GM19452 (cell line): Measurements from ENCODE around the gene PSD2.
"Not testable (repeated sequence)": the region's sequence is repeated elsewhere in the genome, so short reads cannot be mapped to it uniquely, and the experiment has no call there.

Source experiments
- ATAC-seq: cut with Tn5 transposase; IDR thresholded peaks from one replicate; pipeline ENCODE4 v1.9.1; 2021; ENCODE audit not compliant: unreplicated experiment

PSD2 gene

DNA sequence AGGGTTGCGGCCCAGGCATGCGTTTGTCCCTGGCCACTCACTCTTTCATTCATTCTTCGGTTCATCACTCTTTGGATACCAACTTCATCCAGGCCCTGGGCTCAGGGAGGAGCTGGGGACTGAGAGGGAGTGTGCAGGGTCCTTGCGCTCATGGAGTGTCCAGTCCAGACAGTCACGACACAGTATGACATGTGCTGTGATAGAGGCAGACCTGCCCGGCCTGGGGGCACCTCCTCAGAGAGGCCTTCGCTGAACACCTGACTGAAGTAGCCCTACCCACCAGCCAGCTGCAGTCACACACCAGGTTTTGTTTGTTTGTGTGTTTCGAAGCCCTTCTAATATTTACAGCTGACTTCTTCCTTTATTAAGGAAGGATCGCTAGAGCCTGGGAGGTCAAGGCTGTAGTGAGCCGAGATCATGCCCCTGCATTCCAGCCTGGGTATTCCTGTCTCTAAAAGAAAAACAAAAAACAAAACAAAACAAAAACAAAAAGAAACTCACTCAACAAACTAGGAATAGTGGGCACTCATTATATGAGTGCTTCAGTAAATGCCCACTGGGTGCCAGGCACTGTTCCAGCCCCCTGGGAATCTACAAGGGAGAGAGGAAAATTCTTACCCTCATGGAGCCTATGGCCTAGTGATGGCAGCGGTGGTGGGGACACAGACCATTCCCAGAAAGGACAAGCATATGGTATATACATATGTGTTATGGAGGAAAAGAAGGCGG lies 6.3 kb upstream of the PSD2 start:
- ATAC-seq: no peak

DNA sequence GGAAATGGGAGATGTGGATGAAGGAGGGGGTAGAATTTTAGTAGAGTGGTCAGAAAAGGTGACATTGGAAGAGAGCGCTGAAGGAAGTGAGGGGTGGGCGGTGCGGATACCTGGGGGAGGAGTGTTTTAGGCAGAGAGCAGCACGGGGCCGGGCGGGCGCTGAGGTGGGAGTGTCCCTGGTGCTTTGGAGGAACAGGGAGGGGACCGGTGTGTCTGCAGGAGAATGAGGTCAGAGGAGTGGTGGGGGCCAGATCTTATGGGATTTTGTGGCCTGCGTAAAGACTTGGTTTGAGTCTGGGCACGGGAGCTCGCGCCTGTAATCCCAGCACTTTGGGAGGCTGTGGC lies 5.8 kb upstream of the PSD2 start:
- no peak for ATAC-seq

DNA sequence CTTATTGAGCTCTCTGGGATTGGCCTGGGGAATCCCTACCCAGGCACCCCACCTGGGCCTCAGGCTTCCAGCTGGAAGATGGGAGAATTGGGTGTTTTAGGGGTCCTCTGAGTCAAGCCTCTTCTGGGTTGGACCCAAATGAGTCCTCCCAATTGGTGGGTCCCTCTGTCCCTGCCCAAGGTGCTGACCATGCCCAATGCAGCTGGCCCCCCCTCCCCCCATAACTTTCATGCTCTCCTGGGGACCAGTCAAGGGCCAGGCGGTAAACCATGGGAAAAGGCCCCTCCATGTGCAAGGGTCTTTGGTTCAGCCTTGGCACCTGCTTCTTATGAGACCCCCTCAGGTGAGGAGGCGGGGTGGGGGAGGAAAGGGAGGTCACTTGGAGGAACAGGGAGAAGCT lies 3.4 kb upstream of the PSD2 start:
- ATAC-seq: no peak

DNA sequence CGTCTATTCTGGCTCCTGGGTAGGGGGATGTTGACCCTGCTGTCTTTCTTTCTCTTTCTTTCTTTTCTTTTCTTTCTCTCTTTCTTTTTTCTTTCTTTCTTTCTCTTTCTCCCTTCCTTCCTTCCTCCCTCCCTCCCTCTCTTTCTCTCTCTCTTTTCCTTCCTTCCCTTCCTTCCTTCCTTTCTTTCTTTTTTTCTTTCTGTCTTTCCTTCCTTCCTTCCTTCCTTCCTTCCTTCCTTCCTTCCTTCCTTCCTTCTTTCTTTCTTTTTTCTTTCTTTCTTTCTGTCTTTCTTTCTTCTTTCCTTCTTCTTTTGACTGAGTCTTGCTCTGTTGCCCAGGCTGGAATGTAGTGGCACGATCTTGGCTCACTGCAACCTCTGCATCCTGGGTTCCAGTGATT lies 3.0 kb upstream of the PSD2 start:
- not testable (repeated sequence) for ATAC-seq

DNA sequence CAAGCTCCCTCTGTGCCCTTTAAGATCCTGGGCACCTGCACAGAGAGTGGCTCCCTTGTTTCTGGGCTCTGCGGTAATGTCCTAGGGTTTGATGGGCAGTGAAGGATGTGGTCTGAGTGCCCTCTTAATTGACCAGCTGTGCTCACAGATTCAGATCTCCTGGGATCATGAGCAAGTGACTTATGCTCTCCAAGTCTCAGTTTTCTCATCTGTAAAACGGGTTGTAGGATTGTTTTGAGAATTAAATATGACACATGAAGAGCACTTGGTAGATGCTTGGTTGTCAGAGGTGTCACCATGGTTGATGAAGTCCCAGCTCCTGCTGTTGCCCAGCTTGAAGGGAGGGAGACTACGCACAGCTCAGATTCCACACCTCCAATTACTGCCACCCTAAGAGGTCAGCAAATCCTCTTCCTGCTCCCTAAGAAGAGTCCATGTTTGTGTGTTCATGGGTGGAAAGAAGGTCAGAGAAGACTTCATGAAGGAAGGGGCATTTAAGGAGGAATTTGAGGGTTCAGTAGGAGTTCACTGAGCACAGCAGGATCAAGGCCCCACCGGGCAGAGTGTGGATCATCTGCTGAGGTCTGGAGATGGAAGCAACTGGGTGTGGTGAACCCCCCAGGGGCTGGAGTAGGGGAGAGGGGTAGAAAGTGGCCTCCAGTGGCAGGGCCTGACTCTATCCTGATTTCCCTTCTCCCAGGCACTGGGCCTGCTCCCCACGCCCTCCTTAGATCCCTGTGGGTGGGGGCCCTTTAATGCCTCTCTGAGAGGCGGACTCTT lies 1.4 kb upstream of the PSD2 start:
- ATAC-seq: no peak

DNA sequence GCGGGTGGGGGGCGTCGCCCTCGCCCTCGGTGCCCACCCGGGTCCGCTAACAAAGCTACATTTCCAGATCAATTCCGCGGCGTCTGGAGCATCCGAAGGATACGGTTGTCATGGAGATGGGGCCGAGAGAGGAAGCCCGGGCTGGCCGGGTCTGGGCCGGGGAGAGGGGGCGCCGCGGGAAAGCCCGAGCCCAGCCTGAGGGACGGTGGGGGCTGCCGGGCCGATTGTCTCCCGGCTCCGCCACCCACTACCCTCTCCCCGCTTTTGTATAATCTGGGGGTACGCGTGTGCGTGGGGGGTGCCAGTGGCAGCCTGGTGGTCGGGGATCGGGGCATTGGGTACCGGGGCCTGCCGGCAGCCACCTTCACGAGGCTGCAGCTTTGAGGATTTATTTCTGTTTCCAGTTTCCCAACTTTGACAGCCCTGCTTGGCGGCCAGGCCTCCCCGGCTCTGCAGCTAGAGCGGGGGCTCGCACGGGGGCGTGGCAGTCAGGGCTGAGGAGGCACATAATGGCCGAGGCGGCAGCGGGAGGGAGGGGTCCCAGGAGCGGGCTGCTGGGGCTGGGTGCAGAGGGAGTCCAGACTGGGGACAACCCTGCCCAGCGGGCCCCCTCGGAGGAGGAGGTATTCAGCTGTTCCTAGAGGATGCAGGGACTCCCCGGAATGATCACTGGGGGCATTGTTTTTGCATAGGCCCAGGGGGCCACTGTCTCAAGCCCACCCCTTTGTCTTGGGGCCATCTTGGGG lies 626 bp downstream of the PSD2 start:
- ATAC-seq: no peak

DNA sequence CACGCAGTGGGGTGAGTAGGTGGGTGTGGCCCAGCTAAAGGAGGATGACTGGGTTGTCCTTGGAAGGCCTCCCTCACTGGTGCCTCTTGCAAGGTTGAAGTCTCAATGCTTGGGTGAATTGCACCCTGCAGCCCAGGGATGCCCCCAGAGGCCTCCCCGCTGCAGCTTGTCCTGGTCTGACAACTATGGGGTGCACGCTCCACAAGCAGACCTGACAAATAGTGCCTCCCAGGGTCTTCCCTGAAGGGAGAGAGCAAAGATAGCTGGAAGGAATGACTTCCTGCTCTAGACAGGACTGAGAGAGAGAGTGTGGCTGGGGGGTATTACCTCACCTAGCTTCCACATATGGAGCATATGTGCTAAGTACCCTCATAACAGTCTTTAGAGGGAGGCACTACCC lies 1.7 kb downstream of the PSD2 start:
- no peak for ATAC-seq

DNA sequence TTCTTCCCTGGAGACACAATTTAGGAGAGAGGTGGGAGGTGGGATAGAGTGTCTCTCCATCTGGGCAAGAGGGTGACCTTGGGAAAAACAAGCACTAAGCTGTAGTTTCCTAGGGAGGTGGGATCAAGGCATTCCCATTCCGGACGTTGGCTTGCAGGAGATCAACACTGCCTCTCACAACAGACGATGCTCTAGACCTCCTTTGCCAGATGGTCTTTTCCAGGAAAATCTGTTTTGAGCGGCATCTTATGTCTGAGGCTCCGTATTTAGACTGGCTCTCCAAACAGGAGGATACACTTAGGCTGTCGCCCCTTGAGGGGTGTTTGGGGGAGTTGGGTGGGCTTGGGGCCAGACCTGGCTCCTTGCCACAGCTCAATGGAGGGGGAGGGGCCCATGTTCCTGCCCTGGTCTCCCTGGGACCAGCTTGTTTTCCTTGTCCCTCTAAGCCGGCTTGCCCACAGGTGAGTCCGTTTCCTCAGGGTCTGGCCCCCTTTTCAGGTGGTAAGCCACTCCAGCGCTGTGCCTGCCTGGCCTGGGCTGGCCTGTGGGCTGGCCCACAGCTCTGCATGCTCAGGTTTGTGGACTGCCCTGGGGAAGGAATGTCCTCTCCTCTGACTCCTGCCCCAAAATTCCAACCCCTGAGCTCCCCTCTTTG lies 2.4 kb downstream of the PSD2 start:
- no peak for ATAC-seq

DNA sequence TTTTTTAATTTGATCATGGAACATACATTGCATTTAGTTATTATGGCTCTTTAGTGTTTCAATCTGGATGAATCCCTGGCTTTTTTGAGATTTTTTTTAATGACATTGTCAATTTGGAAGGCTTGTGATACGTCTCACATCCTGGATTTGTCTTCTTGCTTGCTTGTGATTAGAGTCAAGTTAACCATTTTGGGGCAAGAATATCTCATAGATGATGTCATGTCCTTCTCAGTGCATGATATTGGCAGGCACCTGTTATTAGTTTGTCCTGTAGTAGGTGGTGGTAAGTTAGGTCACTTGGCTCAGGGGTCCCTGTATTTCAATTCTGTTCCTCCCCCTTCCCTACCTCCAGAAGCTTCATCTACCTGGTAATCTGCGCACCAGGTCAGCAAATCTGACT lies 3.3 kb downstream of the PSD2 start:
- ATAC-seq: no peak

DNA sequence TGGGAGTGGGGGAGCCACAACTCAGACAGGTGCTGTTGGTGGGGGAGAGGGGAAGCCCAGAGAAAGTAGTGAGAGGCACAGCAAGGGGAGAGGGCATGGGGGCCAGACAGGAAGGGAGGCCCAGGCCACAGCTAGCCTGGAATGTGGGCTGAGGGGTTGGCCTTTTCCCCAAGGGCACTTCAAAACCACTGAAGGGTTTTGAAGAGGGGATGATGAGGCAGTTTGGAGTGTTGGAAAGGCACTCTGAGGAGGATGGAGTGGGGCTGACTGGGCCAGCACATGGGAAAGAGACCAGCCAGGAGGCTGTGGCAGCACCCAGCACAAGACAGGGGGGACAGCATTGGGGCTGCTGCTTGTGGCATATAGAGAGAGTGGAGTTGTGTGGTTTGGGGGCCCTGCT lies 3.8 kb downstream of the PSD2 start:
- ATAC-seq: no peak

DNA sequence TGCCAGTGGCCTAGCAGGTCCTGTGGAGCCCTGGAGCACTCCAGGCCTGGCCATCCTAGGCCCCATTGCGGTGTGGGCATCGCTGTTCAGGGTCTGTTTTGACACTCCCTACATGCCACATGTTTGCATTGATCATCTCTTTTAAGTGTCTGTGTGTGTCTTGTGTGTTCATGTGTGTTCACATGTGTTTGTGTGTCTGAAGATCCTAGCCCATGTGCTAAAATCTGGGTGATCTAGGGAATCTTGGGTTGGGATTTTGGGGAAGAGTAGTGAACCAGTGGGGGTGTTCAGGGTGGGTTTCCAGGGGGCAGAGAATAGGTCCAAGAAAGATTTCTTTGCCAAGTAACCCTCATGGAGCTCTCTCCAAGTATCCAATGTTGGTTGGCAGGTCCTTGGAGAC lies 8.4 kb downstream of the PSD2 start:
- no peak for ATAC-seq

DNA sequence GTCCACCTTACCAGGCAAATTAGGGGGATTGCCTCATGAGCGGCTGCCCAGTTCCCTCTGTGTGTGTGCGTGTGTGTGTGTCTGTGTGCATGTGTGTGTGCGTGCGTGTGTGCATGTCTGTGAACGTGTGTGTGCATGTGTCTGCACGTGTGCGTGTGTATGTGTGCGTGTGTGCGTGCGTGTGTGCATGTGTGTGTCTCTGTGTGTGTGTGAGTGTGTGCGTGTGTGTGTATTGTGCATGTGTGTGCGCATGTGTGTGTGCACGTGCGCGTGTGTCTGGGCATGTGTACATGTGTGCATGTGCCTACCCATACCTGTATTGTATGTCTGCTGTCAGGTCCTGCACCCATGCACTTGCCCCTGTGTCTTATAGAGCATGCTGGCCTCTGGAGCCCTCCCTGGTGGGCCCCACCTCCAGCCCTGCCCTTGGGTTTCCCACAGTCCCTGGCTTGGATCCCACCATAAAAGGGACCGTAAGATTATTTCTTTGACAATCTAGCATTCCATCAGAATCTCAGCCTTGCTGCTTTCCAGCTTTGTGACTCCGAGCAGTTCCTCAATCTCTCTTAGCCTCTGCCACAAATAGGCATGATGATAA lies 9.3 kb downstream of the PSD2 start:
- ATAC-seq: no peak

DNA sequence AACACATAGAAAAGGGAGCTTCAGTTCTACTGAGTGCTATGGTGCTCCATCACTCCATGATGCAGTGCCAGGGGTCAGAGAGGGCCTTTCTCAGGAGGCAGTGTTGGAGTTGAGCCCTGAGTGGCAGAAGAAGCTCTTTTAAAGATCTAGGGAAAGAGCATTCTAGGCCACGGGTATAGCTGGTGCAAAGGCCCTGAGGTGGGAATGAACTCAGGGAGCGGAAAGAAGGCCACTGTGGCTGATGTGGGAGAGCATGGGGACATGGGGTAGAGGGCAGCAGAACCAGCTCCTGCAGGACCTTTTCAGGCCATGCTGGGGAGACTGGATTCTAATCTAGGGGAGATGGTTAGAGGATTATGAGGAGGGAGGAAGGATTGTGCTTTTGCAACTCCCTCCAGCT lies 9.9 kb downstream of the PSD2 start:
- no peak for ATAC-seq

DNA sequence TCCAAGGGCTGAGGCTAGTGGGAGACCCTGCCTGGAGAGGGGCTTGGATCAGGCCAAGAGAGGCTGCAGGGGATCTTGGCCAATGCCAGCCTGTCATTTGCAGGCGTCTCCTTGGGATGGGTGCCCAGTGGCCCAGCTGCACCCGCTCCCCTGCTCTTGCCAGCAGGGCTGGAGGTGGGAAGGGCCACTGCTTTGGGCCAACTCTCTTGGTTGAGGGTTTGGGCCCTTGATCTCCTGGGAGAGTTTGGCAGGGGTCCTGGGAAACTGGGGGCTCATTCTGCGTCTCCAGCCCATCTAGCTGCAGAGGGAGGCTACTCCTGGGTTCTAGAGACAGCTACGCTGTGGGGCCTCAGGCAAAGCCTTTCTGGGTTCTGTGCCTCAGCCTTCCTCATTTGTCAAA lies 10.5 kb downstream of the PSD2 start:
- no peak for ATAC-seq

DNA sequence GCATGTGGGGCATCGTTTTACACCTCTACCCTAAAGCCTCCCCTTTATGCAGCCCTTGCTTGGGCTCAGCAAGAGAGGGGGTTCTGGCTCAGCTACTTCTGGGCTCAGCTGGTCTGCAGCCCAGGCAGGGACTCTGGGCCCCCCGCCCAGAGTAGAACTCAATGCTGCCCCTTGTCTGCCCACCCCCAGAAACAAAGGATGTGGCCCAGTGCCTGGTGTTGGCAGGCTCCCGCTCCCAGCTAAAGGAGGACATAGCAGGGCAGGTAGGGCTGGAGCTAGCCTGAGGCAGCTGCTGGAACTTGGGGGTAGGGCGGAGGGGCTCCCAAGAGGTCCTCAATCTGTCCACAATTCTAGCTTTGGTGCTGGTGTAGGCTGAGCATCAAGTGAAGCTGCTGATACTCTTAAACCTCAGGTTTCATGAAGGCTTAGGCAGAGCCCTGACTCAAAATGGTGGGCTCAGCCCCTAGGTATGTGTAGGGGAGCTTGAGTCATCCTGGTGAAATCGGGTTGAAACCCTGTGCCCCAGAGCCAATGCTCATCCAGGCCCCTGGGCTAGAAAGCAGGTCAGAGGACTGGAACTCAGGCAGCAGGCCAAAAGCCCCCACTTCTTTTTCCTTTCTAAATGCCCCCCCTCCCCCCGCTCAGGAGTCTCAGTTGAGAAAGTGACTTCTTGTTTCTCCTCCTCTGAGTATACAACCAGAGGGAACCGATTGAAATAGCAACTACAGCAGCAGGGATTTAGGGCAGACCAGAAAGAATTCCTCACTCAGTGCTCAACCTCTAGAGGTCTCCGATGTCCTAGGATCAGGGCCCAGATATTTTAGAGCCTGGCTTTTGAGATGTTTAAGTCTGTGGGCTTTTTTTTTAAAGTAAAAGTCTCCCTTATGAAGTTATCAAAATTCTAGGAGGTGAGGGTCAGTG lies 11.4 kb downstream of the PSD2 start:
- no peak for ATAC-seq

DNA sequence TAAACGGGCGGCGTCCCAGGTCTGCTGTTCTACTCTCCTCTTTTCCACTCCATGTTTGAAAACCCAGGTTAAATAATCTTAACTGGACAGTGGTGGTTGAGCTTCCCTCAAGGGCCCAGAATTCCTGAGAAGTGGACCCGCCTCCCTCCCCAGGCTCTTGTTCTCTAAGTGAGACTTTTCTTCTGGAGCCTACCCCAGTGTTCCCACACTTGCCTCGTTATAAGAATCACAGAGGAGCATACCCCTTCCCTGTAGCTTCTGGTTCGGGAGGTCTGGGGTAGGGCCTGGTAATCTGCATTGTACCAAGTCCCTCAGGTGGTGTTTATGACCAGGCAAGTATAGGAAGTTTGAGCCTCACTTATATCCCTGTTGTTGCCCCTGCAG lies 12.0 kb downstream of the PSD2 start:
- ATAC-seq: no peak

DNA sequence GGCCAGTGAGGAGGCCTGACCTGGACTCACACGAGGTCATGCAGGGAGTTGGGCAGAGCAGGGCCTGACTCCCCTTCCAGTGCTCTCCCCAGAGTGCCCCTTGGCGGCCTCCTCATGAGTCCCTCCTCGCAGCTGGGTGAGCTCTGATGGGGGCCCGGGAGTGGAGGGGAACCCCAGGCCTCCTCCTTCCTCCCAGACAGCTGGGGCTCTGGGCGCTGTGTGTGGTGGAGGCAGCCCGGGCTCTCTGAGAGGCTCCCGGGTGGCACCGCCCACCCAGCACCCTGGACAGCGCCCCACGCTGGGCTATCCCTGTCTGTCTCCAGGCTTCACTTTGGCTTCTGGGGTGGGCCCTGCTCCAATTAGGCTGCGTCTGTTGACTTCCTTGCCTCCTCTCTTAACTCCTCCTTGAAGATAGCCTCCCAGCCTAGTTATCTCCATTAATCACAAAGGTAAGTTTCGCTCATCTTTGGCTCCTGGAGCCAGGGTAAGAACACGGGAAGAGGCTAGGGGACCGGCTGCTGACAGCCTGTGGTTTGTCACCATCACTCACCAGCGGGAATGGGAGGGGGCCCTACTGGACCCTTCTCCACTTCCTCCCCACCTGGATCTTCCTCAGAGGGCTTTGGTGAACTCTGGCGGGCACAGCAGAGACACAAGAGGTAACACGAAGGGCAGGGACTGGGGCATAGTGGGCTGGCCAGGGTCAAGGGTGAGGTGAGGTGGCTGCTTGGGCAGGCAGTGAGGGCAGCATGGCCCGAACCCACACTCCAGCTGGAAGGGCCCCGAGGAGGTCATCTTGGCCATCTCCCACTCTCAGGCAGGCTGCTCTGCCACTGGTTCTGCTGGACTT lies 13.1 kb downstream of the PSD2 start:
- no peak for ATAC-seq

DNA sequence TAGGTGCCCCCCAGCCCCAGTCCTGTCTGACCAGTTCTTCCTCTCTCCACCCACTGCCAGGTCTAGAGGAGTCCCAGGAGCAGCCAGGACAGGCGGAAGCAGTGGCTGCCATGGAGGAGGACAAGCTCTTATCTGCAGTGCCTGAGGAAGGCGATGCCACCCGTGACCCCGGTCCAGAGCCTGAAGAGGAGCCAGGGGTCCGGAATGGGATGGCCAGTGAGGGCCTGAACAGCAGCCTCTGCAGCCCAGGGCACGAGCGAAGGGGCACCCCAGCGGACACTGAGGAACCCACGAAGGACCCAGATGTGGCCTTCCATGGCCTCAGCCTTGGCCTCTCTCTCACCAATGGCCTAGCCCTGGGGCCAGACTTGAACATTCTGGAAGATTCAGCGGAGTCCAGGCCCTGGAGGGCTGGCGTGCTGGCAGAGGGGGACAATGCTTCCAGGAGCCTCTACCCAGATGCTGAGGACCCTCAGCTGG lies 13.8 kb downstream of the PSD2 start:
- no peak for ATAC-seq
